HL-60 (cell line): ENCODE measurements around the gene PIGP.

ENCODE experiments used
- POLR2AphosphoS5 ChIP-seq: IDR thresholded peaks from 2 replicates; pipeline ENCODE4 v1.6.1; 2012; ENCODE audit warnings: low read depth
- SPI1 ChIP-seq: IDR thresholded peaks from 2 replicates; pipeline ENCODE4 v1.6.1; 2012; ENCODE audit warnings: low read depth, mild to moderate bottlenecking, borderline replicate concordance
- TF ChIP-seq, protein P1 (sequence below): IDR thresholded peaks from one replicate; pipeline ENCODE4 v1.5.1; 2011; ENCODE audit warnings: low read length, control low read depth, inconsistent platforms; ENCODE audit not compliant: insufficient read depth

DNA sequence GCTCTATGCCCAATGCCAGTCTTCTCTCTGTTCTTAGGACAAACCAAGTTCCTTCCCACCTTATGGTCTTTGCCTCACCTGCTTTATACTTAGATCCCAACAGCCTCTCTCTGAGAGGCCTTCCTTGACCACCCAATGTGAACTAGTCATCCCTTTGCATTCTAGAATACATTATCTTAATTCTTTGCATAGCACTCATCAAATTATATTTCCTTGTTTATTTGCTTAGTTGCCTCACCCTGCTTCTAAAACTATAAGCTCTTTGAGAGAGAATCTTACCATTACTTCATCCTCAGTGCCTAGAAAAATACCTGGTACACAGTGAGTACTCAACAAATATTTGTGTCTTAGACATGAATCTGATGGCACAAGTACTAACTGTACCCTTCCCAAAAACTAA, 8.0 kb downstream of the PIGP start:
- TF ChIP-seq, protein P1, sequence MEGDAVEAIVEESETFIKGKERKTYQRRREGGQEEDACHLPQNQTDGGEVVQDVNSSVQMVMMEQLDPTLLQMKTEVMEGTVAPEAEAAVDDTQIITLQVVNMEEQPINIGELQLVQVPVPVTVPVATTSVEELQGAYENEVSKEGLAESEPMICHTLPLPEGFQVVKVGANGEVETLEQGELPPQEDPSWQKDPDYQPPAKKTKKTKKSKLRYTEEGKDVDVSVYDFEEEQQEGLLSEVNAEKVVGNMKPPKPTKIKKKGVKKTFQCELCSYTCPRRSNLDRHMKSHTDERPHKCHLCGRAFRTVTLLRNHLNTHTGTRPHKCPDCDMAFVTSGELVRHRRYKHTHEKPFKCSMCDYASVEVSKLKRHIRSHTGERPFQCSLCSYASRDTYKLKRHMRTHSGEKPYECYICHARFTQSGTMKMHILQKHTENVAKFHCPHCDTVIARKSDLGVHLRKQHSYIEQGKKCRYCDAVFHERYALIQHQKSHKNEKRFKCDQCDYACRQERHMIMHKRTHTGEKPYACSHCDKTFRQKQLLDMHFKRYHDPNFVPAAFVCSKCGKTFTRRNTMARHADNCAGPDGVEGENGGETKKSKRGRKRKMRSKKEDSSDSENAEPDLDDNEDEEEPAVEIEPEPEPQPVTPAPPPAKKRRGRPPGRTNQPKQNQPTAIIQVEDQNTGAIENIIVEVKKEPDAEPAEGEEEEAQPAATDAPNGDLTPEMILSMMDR, result no peak
- TF ChIP-seq POLR2AphosphoS5, result no peak
- TF ChIP-seq SPI1, result no peak
